HG03025 (cell line): ENCODE measurements around the gene LIN9.
"Not testable (repeated sequence)": the region's sequence is repeated elsewhere in the genome, so short reads cannot be mapped to it uniquely, and the experiment has no call there.

Source experiments
- ATAC-seq: cut with Tn5 transposase; IDR thresholded peaks from one replicate; pipeline ENCODE4 v1.9.1; 2021; ENCODE audit warnings: mild to moderate bottlenecking, moderate library complexity; ENCODE audit not compliant: unreplicated experiment, low FRiP score

LIN9 gene

GRCh38 chr1:226220473-226221189 lies 88.3 kb downstream of the LIN9 start:
- ATAC-seq = no peak

GRCh38 chr1:226217273-226217672 lies 91.7 kb downstream of the LIN9 start:
- ATAC-seq = no peak

GRCh38 chr1:226216056-226216455 lies 92.9 kb downstream of the LIN9 start:
- no peak for ATAC-seq

- ATAC-seq = no peak
Measured at GRCh38 chr1:226215239-226215638, 93.7 kb downstream of the LIN9 start.

GRCh38 chr1:226212545-226212944 lies 96.4 kb downstream of the LIN9 start:
- ATAC-seq = no peak

- ATAC-seq = no peak
Measured at GRCh38 chr1:226211181-226211821, 97.7 kb downstream of the LIN9 start.

GRCh38 chr1:226210571-226211176 lies 98.3 kb downstream of the LIN9 start:
- no peak for ATAC-seq

GRCh38 chr1:226209307-226210059 lies 99.5 kb downstream of the LIN9 start:
- ATAC-seq = no peak

- no peak for ATAC-seq
Measured at GRCh38 chr1:226207048-226207447, 101.9 kb downstream of the LIN9 start.

GRCh38 chr1:226204198-226204597 lies 104.8 kb downstream of the LIN9 start:
- no peak for ATAC-seq

- no peak for ATAC-seq
Measured at GRCh38 chr1:226203655-226204054, 105.3 kb downstream of the LIN9 start.

- no peak for ATAC-seq
Measured at GRCh38 chr1:226203240-226203639, 105.7 kb downstream of the LIN9 start.

GRCh38 chr1:226202666-226203065 lies 106.3 kb downstream of the LIN9 start:
- not testable (repeated sequence) for ATAC-seq

GRCh38 chr1:226202246-226202645 lies 106.7 kb downstream of the LIN9 start:
- ATAC-seq = no peak

- no peak for ATAC-seq
Measured at GRCh38 chr1:226201029-226201593, 107.9 kb downstream of the LIN9 start.

- ATAC-seq = no peak
Measured at GRCh38 chr1:226199971-226200370, 109.0 kb downstream of the LIN9 start.

- no peak for ATAC-seq
Measured at GRCh38 chr1:226195144-226195543, 113.8 kb downstream of the LIN9 start.

- no peak for ATAC-seq
Measured at GRCh38 chr1:226187380-226187779, 121.6 kb downstream of the LIN9 start.

GRCh38 chr1:226187019-226187322 lies 122.0 kb downstream of the LIN9 start:
- ATAC-seq = no peak

GRCh38 chr1:226186124-226187018 lies 122.6 kb downstream of the LIN9 start, which contains the start of gene ACBD3:
Gene ACBD3 (minus strand): TSS chr1:226186741. CDS start chr1:226186675, 66 bp downstream.
- peak; percentile 90 for ATAC-seq
